Skeletal muscle tissue (tissue), 4 donors: Measurements from ENCODE around the gene TRIM37. TPM values are rescaled to one million over a fixed set of nuclear protein-coding genes. Genes with fewer than 3 reads are reported as not detected.

ENCODE experiments used
- H3K27ac ChIP-seq: one replicate; pipeline ENCODE4 v1.7.0; 2013; ENCODE audit warnings: mild to moderate bottlenecking, low read depth, low read length, inconsistent platforms
- H3K27me3 ChIP-seq, 3 donors: one replicate each; pipeline ENCODE4 v1.7.0; 2013; ENCODE audit warnings: low read length in 3 of 3; ENCODE audit not compliant: control insufficient read depth in 3 of 3, insufficient read depth in 3 of 3
- H3K36me3 ChIP-seq, 3 donors: one replicate each; pipeline ENCODE4 v1.7.0; 2013; ENCODE audit warnings: low read length in 3 of 3; ENCODE audit not compliant: control insufficient read depth in 3 of 3, insufficient read depth in 3 of 3
- H3K4me1 ChIP-seq, 3 donors: one replicate each; pipeline ENCODE4 v1.7.0; 2013; ENCODE audit warnings: low read length in 3 of 3, mild to moderate bottlenecking in 3 of 3; ENCODE audit not compliant: control insufficient read depth in 3 of 3, insufficient read depth in 3 of 3
- H3K4me3 ChIP-seq, 3 donors: one replicate each; pipeline ENCODE4 v1.7.0; 2013; ENCODE audit warnings: low read length in 3 of 3
- H3K9ac ChIP-seq, 3 donors: one replicate each; pipeline ENCODE4 v1.7.0; 2013; ENCODE audit warnings: low read length in 3 of 3, mild to moderate bottlenecking in 3 of 3, moderate library complexity in 2 of 3, low read depth in 1 of 3
- H3K9me3 ChIP-seq, 3 donors: one replicate each; pipeline ENCODE4 v1.7.0; 2013; ENCODE audit warnings: low read length in 3 of 3; ENCODE audit not compliant: control insufficient read depth in 3 of 3
- total RNA-seq: library from RNA; depleted of rRNA; stranded (reverse); fragments of >200 nt; gene quantifications from one replicate; pipeline ENCODE4 v1.2.3, GENCODE V29; 2014
- donor health status: Osteomylitis.

TRIM37 gene
- total RNA-seq, 1 donor from 2014 or later: 22.4 TPM

DNA sequence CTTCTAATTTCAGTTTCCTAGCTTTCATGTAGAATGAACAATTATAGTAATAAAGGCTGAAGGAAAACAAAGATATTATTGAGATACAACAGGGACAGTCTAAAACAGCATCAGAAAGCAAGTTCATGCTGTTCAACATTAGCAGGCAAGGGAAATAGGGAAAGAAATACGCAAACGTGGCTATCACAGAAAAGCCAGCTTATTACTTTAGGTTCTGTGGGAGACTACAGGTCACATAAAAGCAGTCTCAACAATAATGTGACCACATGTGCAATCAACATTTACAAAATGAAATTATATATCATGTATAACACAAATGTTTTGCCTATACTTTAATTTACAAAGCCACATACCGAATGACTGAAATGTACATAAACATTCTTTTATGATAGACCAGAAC lies 4.9 kb upstream of the TRIM37 start:
- H3K36me3 ChIP-seq: peaks cover 0 to 8% (median 6%) of the 10 kb centered on the region in 3 donors
- H3K4me3 ChIP-seq: no peak overlapping the region
- H3K4me1 ChIP-seq: peaks cover 6 to 8% (median 7%) of the 10 kb centered on the region in 3 donors
- no peak overlapping the region for H3K9ac ChIP-seq
- no peaks in the 10 kb centered on the region for H3K27me3 ChIP-seq
- H3K27ac ChIP-seq: no peak overlapping the region
- H3K9me3 ChIP-seq: no peaks in the 10 kb centered on the region

DNA sequence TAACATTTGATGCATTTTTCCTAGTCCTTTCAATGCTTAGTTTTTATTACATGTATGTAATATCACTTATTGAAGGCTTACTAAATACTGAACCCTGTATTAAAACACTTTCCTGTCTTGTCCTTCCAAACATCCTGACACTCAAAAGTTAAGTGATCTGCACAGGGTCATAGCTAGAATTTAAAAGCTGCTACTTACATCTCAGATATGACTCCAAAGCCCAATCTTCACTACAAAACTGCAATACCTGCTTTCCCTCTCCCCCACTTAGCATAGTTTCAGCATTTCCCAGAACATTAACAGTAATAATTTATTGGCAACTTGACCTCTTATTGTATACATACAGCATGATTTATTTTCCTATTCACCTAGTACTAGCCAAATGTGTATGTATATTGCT lies 4.3 kb upstream of the TRIM37 start:
- H3K36me3 ChIP-seq: peaks cover 0 to 8% (median 6%) of the 10 kb centered on the region in 3 donors

DNA sequence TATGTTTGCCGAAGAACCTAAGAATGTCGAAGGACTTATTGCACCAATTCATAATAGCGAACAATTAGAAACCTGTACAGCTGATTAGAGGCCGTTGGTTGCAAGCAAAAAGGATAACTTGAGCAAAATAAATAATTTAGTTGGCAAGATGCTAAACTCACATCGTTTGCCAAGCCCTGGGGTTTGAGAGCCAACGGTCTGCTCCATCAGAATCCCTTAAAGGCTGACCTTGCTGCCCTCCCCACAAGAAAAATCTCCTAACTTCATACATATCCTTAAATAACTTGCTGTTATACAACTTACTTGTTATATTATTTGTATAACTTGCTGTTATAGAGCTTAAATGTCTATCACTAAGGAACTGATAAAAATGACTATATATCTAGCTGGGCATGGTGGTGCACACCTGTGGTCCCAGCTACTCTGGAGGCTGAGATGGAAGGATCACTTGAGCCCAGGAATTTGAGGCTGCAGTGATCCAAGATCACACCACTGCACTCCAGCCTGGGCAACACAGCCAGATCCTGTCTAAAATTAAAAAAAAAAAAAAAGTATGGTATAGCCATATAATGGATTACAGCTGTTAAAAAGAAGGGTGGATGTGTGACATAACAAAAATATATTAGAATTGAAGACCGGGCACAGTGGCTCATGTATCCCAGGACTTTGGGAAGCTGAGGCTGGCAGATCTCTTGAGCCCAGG lies 1.9 kb upstream of the TRIM37 start:
- H3K4me3 ChIP-seq: no peak overlapping the region
- H3K4me1 ChIP-seq: peaks cover 13 to 14% (median 13%) of the 10 kb centered on the region in 3 donors
- H3K27ac ChIP-seq: no peak overlapping the region
- H3K9ac ChIP-seq: no peak overlapping the region
- H3K9me3 ChIP-seq: no peaks in the 10 kb centered on the region
- peaks cover 0 to 5% (median 0%) of the 10 kb centered on the region in 3 donors for H3K36me3 ChIP-seq
- H3K27me3 ChIP-seq: no peaks in the 10 kb centered on the region

More for the DNA sequence above, 4.3 kb upstream of the TRIM37 start:
- Histone ChIP-seq H3K27ac (no peak overlapping the region), H3K27me3 (no peaks in the 10 kb centered on the region), H3K9ac (no peak overlapping the region), H3K4me1 (peaks cover 7 to 10% (median 9%) of the 10 kb centered on the region in 3 donors), H3K4me3 (no peak overlapping the region), H3K9me3 (no peaks in the 10 kb centered on the region)

DNA sequence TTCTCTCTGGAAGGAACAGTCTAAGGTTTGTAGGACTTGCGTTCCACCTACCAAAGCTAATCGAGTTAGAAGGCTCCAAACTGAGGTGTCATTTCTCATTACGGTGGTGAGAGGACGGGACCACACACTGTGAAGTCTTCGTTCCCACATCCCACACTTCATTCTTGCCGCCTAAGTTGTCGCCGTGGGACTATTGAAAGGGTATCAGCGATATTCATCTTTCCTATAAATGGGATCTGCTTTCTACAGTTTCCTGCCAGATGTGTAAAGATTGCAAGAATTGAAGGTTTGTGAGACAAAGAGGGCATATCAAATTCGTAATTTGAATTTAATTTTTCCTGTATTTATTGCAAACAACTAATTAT lies 608 bp upstream of the TRIM37 start:
- Histone ChIP-seq H3K27ac (peak overlapping the region; percentile 94), H3K27me3 (no peaks in the 10 kb centered on the region), H3K9me3 (no peaks in the 10 kb centered on the region), H3K4me3 (peak overlapping the region; percentile 87 to 95 (median 87)), H3K36me3 (peaks cover 0 to 5% (median 0%) of the 10 kb centered on the region in 3 donors), H3K4me1 (peaks cover 13 to 14% (median 13%) of the 10 kb centered on the region in 3 donors), H3K9ac (peak overlapping the region; percentile 87 to 94 (median 92))

DNA sequence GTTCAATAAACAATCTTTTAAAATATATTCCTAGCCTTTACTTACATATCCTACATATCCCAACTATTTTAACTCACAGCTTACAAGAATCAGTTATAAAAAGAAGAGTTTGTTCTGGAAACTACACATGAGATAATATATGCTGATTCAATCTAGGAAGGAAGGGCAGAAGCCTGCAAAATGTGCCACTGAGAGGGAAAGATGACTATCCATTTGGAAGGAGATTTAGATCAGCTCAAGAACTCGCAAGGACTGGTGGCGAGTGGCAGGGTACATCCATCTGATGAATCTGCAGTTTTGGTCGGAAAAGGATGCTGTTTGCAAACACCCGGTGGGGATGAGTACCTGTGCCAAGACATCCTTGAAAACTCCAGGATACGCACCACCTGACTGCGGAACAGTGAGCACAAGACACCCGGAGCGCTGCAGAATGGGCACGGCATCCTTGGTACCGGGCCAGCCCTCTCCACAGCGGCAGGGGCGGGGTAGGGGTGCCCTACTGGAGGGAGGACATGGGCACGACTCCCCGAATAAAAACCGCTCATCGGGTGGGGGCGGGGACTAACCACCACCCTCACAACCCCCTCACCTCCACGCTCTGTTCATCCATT lies 723 bp downstream of the TRIM37 start:
- peaks cover 13 to 14% (median 13%) of the 10 kb centered on the region in 3 donors for H3K4me1 ChIP-seq
- H3K4me3 ChIP-seq: peak overlapping the region; percentile 87 to 95 (median 87)
- H3K9me3 ChIP-seq: no peaks in the 10 kb centered on the region
- H3K36me3 ChIP-seq: peaks cover 0 to 3% (median 0%) of the 10 kb centered on the region in 3 donors
- H3K27ac ChIP-seq: peak overlapping the region; percentile 94
- no peaks in the 10 kb centered on the region for H3K27me3 ChIP-seq
- H3K9ac ChIP-seq: peak overlapping the region; percentile 87 to 94 (median 92)

DNA sequence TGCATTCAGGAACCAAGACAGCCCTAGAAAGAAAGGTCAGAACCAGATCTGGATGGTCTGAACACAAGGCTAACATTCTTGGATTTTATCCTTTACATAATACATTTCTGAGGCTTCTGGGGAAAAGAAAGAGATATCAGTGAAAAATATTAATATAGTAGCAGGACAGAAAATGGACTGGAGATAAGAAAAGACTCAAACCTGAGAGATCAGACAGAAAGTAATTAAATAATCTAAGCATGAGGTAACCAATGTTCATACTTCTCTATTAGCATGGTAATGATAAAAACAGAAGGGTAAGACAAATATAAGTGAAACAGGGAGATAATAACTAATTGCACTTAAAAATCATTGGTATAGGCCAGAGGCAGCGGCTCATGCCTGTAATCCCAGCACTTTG lies 5.5 kb downstream of the TRIM37 start:
- H3K4me3 ChIP-seq: no peak overlapping the region
- peaks cover 0 to 3% (median 0%) of the 10 kb centered on the region in 3 donors for H3K36me3 ChIP-seq
- H3K9me3 ChIP-seq: no peaks in the 10 kb centered on the region
- H3K9ac ChIP-seq: no peak overlapping the region
- no peak overlapping the region for H3K27ac ChIP-seq
- H3K27me3 ChIP-seq: no peaks in the 10 kb centered on the region
- peaks cover 5 to 8% (median 6%) of the 10 kb centered on the region in 3 donors for H3K4me1 ChIP-seq

DNA sequence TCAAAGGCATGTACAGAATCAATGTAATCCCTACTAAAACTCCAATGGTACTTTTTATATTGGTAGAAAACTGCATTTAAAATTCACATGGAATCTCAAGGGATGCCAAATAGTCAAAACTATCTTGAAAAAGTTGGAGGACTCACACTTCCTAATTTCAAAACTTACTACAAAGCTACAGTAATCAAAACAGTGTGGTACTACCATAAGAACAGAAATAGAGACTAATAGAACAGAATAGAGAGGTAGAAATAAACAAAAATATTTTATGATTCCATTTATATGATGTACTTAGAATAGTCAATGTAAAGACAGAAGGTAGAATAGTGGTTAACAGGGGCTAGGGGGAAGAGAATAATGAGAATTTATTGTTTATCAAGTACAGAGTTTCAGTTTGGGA lies 8.8 kb downstream of the TRIM37 start:
- no peak overlapping the region for H3K27ac ChIP-seq
- H3K27me3 ChIP-seq: no peaks in the 10 kb centered on the region
- H3K36me3 ChIP-seq: no peaks in the 10 kb centered on the region
- H3K4me1 ChIP-seq: peaks cover 0 to 3% (median 3%) of the 10 kb centered on the region in 3 donors
- H3K9me3 ChIP-seq: no peaks in the 10 kb centered on the region
- H3K4me3 ChIP-seq: no peak overlapping the region
- no peak overlapping the region for H3K9ac ChIP-seq

DNA sequence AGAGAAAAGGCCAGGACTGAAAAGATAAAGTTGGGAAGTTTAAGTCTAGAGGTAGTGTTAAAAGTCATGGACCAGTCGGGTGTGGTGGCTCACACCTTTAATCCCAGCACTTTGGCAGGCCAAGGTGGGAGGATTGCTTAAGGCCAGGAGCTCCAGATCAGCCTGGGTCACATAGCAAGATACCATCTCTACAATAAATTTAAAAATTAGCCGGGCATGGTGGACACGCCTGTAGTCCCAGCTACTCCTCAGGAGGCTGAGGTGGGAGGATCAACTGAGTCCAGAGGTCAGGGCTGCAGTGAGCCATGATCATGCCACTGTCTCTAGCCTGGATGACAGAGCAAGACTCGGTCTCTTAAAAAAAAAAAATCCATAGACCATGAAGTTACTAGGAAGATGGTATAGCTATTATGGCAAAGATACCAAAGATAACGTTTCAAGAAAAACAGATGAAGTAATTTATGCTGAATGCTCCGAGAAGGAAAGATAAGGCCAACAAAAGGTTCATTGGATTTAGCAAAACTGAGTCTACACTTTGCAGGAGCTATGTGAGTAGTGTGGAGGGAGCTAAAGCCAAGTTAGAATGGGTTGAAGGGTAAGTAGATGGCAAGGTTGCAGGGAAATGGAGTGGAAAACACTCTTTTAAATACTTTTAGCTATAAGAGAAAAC lies 11.7 kb downstream of the TRIM37 start:
- no peaks in the 10 kb centered on the region for H3K9me3 ChIP-seq
- peaks cover 0 to 3% (median 3%) of the 10 kb centered on the region in 3 donors for H3K4me1 ChIP-seq
- H3K9ac ChIP-seq: no peak overlapping the region
- no peaks in the 10 kb centered on the region for H3K27me3 ChIP-seq
- H3K4me3 ChIP-seq: no peak overlapping the region
- no peaks in the 10 kb centered on the region for H3K36me3 ChIP-seq
- no peak overlapping the region for H3K27ac ChIP-seq

DNA sequence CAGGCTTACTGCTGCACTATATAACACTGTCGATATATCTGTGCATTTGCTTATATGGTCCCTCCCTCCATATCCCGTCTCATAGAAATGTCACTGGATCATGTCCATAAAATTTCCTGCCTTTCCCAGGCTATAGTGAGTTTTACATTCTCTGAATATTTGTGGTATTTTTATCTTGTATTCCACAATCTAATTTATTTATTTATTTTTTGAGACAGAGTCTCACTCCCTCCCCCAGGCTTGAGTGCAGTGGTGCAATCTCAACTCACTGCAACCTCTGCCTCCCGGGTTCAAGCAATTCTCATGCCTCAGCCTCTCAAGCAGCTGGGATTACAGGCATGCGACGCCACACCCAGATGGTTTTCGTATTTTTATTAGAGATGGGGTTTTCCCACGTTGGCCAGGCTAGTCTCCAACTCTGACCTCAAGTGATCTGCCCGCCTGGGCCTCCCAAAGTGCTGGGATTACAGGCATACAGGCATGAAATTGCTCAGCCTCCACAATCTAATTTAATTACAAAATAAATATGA lies 12.9 kb downstream of the TRIM37 start:
- no peaks in the 10 kb centered on the region for H3K9me3 ChIP-seq
- H3K27ac ChIP-seq: no peak overlapping the region
- H3K9ac ChIP-seq: no peak overlapping the region
- peak overlapping the region in 1 of 3 donors; percentile 30 for H3K4me3 ChIP-seq
- no peaks in the 10 kb centered on the region for H3K27me3 ChIP-seq
- peaks cover 0 to 3% (median 3%) of the 10 kb centered on the region in 3 donors for H3K4me1 ChIP-seq
- peaks cover 2 to 8% (median 5%) of the 10 kb centered on the region in 3 donors for H3K36me3 ChIP-seq
